ENCODE data around the gene MRPL20.

DNA sequence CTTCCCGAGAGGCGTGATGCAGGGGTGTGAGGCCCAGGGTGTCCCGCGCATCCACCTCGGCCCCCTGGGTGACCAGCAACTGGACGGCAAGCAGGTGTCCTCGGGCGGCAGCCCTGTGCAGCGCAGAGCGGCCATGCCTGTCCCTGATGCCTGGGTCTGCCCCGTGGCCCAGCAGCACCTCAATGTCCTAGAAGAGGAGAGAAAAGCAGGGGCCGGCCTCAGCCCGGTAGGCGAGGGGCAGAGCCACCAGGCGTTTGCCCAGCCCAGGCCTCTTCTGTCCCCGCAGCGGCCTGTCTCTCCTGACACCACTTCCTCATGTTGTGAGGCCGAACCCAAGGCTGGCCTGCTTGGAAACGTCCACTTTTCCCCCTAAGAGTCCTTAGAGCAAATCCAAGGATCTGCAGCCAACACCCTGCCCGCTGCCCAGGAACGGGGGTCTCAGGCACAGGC is 12.3 kb upstream of the MRPL20 start:
- no peak for TF ChIP-seq CTCF (IDR thresholded peaks at IDR 0.05)
- TF ChIP-seq POLR2A (IDR thresholded peaks at IDR 0.05): no peak

Measured in thyroid gland (tissue), 4 donors.